ENCODE results near the gene MEPCE.

- TF ChIP-seq CHCHD3 (CRISPR knock-in tag; IDR thresholded peaks at IDR 0.05) (no peak), BCLAF1 (IDR thresholded peaks at IDR 0.05; ENCODE audit: borderline replicate concordance in 1 of 2, control insufficient read depth in 1 of 2, low read depth in 2 of 2, low read length in 1 of 2) (no peak), EZH2 (IDR thresholded peaks at IDR 0.05; ENCODE audit: borderline replicate concordance, low read depth, low read length) (no peak), KLF6 (CRISPR knock-in tag; IDR thresholded peaks at IDR 0.05; ENCODE audit: borderline replicate concordance) (no peak)
Measured at GRCh38 chr7:100393233-100393905, 36.3 kb upstream of the MEPCE start.
